ENCODE data around the gene KLHL29. TPM values are rescaled to one million over a fixed set of nuclear protein-coding genes. Genes with fewer than 3 reads are reported as not detected.

KLHL29 gene
- total and polyA plus RNA-seq, 2 of the 13 experiments (the other 11 are each of a cell fraction or from before 2014, with no cell fraction given), result 0.01 TPM; not detected in 1

DNA sequence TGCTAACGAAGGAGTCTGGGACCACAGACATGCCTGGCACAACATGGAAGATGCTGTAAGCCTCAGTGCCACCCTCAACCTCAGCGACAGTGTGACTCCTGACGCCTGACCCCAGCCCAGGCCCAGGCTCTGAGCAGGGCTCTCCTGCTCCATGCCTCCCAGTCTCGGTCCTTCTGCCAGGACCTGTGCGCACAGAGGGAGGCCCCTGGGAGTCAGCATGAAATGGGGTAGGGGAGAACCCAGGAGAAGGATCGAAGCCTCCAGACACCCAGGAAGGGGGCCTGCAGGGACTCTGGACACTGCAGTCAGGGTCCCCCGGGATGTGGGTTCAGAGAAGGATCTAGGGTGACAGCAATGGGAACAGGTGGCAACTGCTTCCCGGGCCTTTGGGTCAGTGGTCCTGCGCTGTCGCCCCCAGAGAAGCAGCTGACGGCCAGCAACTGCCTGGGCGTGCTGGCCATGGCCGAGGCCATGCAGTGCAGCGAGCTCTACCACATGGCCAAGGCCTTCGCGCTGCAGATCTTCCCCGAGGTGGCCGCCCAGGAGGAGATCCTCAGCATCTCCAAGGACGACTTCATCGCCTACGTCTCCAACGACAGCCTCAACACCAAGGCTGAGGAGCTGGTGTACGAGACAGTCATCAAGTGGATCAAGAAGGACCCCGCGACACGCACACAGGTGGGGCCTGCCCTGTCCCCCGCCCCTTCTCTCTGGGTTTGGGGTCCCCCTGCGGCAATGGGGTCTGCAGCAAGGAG is 308.0 kb downstream of the KLHL29 start:
- no peak for TF ChIP-seq AGO1 (IDR thresholded peaks at IDR 0.05; ENCODE audit: low read depth, low read length, poor library complexity, severe bottlenecking)
- no peak for TF ChIP-seq RBAK (CRISPR knock-in tag; IDR thresholded peaks at IDR 0.05)
- no peak for TF ChIP-seq BORCS8-MEF2B (CRISPR knock-in tag; IDR thresholded peaks at IDR 0.05)
- TF ChIP-seq ZNF33B (CRISPR knock-in tag; IDR thresholded peaks at IDR 0.05), result no peak
- Histone ChIP-seq H3K27me3 (ENCODE audit: control insufficient read depth in 1 of 2, insufficient read depth in 2 of 2, low read length in 2 of 2) (no peaks in the 10 kb centered on the region), H2AFZ (ENCODE audit: low read length) (no peak overlapping the region), H4K20me1 (ENCODE audit: insufficient read depth, low read length) (no peaks in the 10 kb centered on the region), H3K9ac (ENCODE audit: insufficient read depth, low read depth, low read length) (no peak overlapping the region), H3K36me3 (replicated peaks in 1 of 2; ENCODE audit: control insufficient read depth in 1 of 2, insufficient read depth in 2 of 2, low read length in 2 of 2) (no peaks in the 10 kb centered on the region), H3K79me2 (ENCODE audit: insufficient read depth, low read length) (no peaks in the 10 kb centered on the region), H3K9me3 (ENCODE audit: low read length) (no peaks in the 10 kb centered on the region), H3K4me2 (ENCODE audit: low read depth, low read length) (no peak overlapping the region), H3K27ac (ENCODE audit: extremely low read length, insufficient read depth, low read length) (no peak overlapping the region), H3K4me3 (replicated peaks in 1 of 3; ENCODE audit: insufficient read depth in 1 of 3, low read depth in 2 of 3, low read length in 3 of 3) (no peak overlapping the region), H3K4me1 (ENCODE audit: insufficient read depth, low read length) (no peaks in the 10 kb centered on the region)
- CTCF ChIA-PET (ENCODE audit: low intra/inter-chr PET ratio, low total read pairs), result no interaction called here
- no TSS peak for BruUV-seq (replicated peaks)
- intact Hi-C loops (cut with micrococcal nuclease; ENCODE audit: unreplicated experiment) (no loop called here), in situ Hi-C loops (cut with HindIII; ENCODE audit: extremely low pct_ligation_motif_present, low pct_unique_long_range_greater_than_20kb) (no loop called here)
- ATAC-seq (no peak), DNase-seq (ENCODE audit: low spot score) (no peak), FAIRE-seq (no peak)
- 82% methylated on average over 19 of the region's 28 CpGs for WGBS (ENCODE audit: low lambda C conversion rate)
- POLR2A ChIA-PET, result no interaction called here

- no peaks in the 10 kb centered on the region for H3K36me3 ChIP-seq (replicated peaks in 1 of 2; ENCODE audit: control insufficient read depth in 1 of 2, insufficient read depth in 2 of 2, low read length in 2 of 2)
- no TSS peak for BruUV-seq (replicated peaks)
- no peak overlapping the region for H3K4me3 ChIP-seq (replicated peaks in 1 of 3; ENCODE audit: insufficient read depth in 1 of 3, low read depth in 2 of 3, low read length in 3 of 3)
- H3K4me2 ChIP-seq (ENCODE audit: low read depth, low read length), result no peak overlapping the region
- intact Hi-C loops (cut with micrococcal nuclease; ENCODE audit: unreplicated experiment) (no loop called here), in situ Hi-C loops (cut with HindIII; ENCODE audit: extremely low pct_ligation_motif_present, low pct_unique_long_range_greater_than_20kb) (no loop called here)
- no peaks in the 10 kb centered on the region for H3K79me2 ChIP-seq (ENCODE audit: insufficient read depth, low read length)
- ATAC-seq (no peak), DNase-seq (ENCODE audit: low spot score) (no peak), FAIRE-seq (no peak)
- 77% methylated on average over 5 of the region's 5 CpGs for WGBS (ENCODE audit: low lambda C conversion rate)
- no peak overlapping the region for H3K9ac ChIP-seq (ENCODE audit: insufficient read depth, low read depth, low read length)
- no peaks in the 10 kb centered on the region for H3K4me1 ChIP-seq (ENCODE audit: insufficient read depth, low read length)
- TF ChIP-seq ZKSCAN5 (CRISPR knock-in tag; IDR thresholded peaks at IDR 0.05) (no peak), ZNF792 (CRISPR knock-in tag; IDR thresholded peaks at IDR 0.05) (no peak), NR1H2 (CRISPR knock-in tag; IDR thresholded peaks at IDR 0.05; ENCODE audit: borderline replicate concordance, low read depth) (no peak), ZBTB1 (CRISPR knock-in tag; IDR thresholded peaks at IDR 0.05; ENCODE audit: borderline replicate concordance) (no peak), ZNF784 (CRISPR knock-in tag; IDR thresholded peaks at IDR 0.05; ENCODE audit: borderline replicate concordance) (no peak), ZNF441 (CRISPR knock-in tag; IDR thresholded peaks at IDR 0.05; ENCODE audit: borderline replicate concordance) (no peak), NFRKB (IDR thresholded peaks at IDR 0.05) (no peak)
- TF ChIP-seq, protein P1, sequence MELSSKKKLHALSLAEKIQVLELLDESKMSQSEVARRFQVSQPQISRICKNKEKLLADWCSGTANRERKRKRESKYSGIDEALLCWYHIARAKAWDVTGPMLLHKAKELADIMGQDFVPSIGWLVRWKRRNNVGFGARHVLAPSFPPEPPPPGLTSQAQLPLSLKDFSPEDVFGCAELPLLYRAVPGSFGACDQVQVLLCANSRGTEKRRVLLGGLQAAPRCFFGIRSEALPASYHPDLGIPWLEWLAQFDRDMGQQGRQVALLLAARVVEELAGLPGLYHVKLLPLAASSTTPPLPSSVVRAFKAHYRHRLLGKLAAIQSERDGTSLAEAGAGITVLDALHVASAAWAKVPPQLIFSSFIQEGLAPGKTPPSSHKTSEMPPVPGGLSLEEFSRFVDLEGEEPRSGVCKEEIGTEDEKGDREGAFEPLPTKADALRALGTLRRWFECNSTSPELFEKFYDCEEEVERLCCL (CRISPR knock-in tag; IDR thresholded peaks at IDR 0.05; ENCODE audit: borderline replicate concordance), result no peak
- TF ChIP-seq, protein P2, sequence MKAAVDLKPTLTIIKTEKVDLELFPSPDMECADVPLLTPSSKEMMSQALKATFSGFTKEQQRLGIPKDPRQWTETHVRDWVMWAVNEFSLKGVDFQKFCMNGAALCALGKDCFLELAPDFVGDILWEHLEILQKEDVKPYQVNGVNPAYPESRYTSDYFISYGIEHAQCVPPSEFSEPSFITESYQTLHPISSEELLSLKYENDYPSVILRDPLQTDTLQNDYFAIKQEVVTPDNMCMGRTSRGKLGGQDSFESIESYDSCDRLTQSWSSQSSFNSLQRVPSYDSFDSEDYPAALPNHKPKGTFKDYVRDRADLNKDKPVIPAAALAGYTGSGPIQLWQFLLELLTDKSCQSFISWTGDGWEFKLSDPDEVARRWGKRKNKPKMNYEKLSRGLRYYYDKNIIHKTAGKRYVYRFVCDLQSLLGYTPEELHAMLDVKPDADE (CRISPR knock-in tag; IDR thresholded peaks at IDR 0.05), result no peak
- TF ChIP-seq, protein P3, sequence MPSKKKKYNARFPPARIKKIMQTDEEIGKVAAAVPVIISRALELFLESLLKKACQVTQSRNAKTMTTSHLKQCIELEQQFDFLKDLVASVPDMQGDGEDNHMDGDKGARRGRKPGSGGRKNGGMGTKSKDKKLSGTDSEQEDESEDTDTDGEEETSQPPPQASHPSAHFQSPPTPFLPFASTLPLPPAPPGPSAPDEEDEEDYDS (CRISPR knock-in tag; IDR thresholded peaks at IDR 0.05), result no peak
- H3K9me3 ChIP-seq (ENCODE audit: low read length), result no peaks in the 10 kb centered on the region
- H3K27ac ChIP-seq (ENCODE audit: extremely low read length, insufficient read depth, low read length), result no peak overlapping the region
- no peaks in the 10 kb centered on the region for H4K20me1 ChIP-seq (ENCODE audit: insufficient read depth, low read length)
- ChIA-PET CTCF (ENCODE audit: low intra/inter-chr PET ratio, low total read pairs) (no interaction called here), POLR2A (no interaction called here)
- no peaks in the 10 kb centered on the region for H3K27me3 ChIP-seq (ENCODE audit: control insufficient read depth in 1 of 2, insufficient read depth in 2 of 2, low read length in 2 of 2)
- H2AFZ ChIP-seq (ENCODE audit: low read length), result no peak overlapping the region
Measured at GRCh38 chr2:23693606-23693951, 308.6 kb downstream of the KLHL29 start.

Data from HepG2 (cell line).